Left ventricle myocardium inferior (tissue), 1 donor: ENCODE results near the gene TTL. TPM values are rescaled to one million over a fixed set of nuclear protein-coding genes. Genes with fewer than 3 reads are reported as not detected.

Source experiments
- DNase-seq: peaks from one replicate; pipeline ENCODE4 v3.0.0-alpha.2; 2020
- H3K27ac ChIP-seq: fragments of 200-600 bp; replicated peaks from 2 replicates; pipeline ENCODE4 v1.8.0; 2021
- H3K27me3 ChIP-seq: fragments of 200-600 bp; 2 replicates; pipeline ENCODE4 v1.8.0; 2021; ENCODE audit warnings: low read depth
- H3K36me3 ChIP-seq: fragments of 200-600 bp; 2 replicates; pipeline ENCODE4 v1.8.0; 2021
- H3K4me1 ChIP-seq: fragments of 200-600 bp; 2 replicates; pipeline ENCODE4 v1.8.0; 2021
- H3K4me3 ChIP-seq: fragments of 200-600 bp; 2 replicates; pipeline ENCODE4 v1.8.0; 2021; ENCODE audit warnings: mild to moderate bottlenecking, moderate library complexity
- H3K9me3 ChIP-seq: fragments of 200-600 bp; replicated peaks from 2 replicates; pipeline ENCODE4 v1.8.0; 2021
- intact Hi-C: fragments of 100-400 bp; cut with micrococcal nuclease; formaldehyde crosslinking; loops from one replicate; pipeline ENCODE4 v1.11.0; 2022
- total RNA-seq: library from RNA; stranded (reverse); fragmentation: NEBNext Ultra II Directional; extraction: Animal tissue kit (Norgen Biotek cat#: 25700); gene quantifications from one replicate; pipeline ENCODE4 v1.2.1, GENCODE V29; 2021
- TF ChIP-seq, protein P1 (sequence below): fragments of 200-600 bp; IDR thresholded peaks from 2 replicates; pipeline ENCODE4 v1.8.0; 2021; ENCODE audit warnings: antibody characterized with exemption, mild to moderate bottlenecking, borderline replicate concordance
- donor health status: DM: no; HTN: yes; CAD: no; lungs with severe emphysema.

Gene TTL
- total RNA-seq, 1 donor from 2014 or later = 47.1 TPM

DNA sequence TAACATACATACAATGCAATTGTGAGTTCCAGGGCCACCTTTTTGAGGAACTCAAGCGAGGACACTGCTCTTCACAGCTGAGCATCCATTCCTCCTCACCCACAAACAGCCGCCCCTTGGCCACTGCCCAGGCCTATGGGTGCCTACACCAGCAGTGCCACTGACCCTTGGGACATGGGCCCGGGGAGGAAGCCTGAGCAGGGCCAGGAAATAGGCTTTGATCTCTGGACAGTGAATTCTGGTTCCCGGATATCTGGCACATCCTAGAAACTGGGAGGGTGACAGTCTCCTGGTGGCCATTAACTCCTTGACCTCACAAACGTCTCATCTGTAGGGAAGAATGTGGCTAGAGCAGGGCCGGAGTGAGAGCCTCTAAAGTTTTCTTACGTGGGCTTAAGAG lies 5.5 kb upstream of the TTL start:
- H3K4me1 ChIP-seq = peaks cover 11% of the 10 kb centered on the region
- H3K9me3 ChIP-seq = no peaks in the 10 kb centered on the region
- no peak overlapping the region for H3K27ac ChIP-seq
- no peaks in the 10 kb centered on the region for H3K36me3 ChIP-seq
- H3K4me3 ChIP-seq = no peak overlapping the region
- intact Hi-C loops = no loop called here
- no peak for DNase-seq
- TF ChIP-seq, protein P1, sequence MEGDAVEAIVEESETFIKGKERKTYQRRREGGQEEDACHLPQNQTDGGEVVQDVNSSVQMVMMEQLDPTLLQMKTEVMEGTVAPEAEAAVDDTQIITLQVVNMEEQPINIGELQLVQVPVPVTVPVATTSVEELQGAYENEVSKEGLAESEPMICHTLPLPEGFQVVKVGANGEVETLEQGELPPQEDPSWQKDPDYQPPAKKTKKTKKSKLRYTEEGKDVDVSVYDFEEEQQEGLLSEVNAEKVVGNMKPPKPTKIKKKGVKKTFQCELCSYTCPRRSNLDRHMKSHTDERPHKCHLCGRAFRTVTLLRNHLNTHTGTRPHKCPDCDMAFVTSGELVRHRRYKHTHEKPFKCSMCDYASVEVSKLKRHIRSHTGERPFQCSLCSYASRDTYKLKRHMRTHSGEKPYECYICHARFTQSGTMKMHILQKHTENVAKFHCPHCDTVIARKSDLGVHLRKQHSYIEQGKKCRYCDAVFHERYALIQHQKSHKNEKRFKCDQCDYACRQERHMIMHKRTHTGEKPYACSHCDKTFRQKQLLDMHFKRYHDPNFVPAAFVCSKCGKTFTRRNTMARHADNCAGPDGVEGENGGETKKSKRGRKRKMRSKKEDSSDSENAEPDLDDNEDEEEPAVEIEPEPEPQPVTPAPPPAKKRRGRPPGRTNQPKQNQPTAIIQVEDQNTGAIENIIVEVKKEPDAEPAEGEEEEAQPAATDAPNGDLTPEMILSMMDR = no peak
- H3K27me3 ChIP-seq = no peaks in the 10 kb centered on the region

DNA sequence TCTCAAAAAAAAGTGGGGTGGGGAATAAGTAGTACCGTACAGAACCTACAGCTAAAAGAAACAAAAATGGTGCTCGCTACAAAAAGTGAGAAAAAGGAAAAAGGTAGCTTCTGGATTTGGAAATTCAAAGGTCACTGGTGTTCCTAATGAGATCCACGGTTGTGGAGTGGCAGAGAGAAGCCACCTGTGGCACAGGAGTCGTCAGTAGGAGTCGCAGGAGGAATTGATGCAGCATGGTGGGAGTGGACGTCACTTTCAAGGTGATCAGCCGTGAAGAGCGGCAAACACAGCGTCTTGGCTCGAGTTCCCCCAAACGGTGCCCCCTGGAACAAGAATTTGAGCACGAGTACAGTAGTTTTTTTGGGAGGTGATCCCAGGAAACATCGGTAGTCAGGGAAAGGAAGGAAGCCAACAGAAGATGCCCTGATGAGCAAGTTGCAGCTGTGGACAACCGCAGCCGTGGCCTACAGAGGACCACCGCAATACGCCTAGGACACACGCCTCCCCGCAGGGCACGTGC lies 1.4 kb upstream of the TTL start:
- H3K4me1 ChIP-seq = peaks cover 44% of the 10 kb centered on the region
- no peaks in the 10 kb centered on the region for H3K36me3 ChIP-seq
- DNase-seq = no peak
- TF ChIP-seq, protein P1 = no peak
- intact Hi-C loops = no loop called here
- no peaks in the 10 kb centered on the region for H3K27me3 ChIP-seq
- peak overlapping the region; percentile 88 for H3K4me3 ChIP-seq
- peak overlapping the region; percentile 94 for H3K27ac ChIP-seq
- no peaks in the 10 kb centered on the region for H3K9me3 ChIP-seq

DNA sequence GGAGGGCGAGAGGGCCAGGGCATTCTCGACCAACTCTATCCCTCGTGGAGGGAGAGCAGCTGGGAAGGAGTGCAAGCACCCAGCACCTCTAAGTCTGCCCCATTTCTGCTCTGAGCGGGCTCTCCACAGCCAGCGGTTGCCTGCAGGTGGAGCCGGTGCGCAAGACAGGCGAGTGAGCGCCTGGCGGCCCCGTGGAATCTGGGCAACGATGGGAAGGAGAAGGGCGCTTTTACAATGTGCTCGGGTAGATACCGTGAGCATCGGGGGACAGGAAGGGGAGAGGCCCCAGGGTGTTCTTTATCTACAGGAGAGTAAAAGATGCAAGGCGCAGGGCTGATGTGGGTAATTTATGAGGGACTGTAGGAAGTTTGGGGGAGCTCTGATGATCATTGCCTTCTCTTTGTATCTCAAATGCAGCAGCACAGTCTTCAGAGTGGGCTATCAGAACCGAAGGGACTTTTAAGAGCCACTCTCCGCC lies 867 bp upstream of the TTL start:
- peak overlapping the region; percentile 94 for H3K27ac ChIP-seq
- H3K4me3 ChIP-seq = peak overlapping the region; percentile 88

DNA sequence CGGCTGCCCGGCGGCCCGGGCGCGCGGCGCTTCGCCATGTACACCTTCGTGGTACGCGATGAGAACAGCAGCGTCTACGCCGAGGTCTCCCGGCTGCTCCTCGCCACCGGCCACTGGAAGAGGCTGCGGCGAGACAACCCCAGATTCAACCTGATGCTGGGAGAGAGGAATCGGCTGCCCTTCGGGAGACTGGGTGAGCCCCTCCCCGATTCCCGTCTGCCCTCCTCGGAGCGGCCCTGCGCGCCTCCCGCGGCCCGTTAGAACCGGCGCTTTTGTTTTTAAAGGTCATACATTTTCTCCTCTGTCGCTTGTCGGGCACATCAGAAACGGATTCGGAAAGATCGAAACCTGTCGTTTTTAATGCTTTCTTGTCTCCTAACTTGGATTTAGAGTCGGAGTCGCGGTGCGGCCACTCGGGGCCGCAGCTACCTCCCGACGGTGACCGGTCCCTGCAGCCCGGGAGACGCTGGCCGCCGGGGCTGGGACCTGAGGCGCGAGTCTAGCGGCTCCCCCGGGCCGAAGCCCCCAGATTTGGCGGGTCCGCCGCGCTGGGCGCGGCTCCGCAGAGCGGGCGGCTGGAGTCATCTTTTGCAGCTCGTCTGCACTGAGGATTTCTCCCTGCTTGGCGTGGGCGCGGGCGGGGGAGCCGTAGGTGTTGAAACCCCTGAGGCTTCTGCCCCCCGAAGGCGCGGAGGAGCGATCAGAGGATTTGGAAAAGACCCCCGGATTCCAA lies 519 bp downstream of the TTL start:
- Histone ChIP-seq H3K9me3 (no peaks in the 10 kb centered on the region), H3K36me3 (peaks cover 2% of the 10 kb centered on the region), H3K4me3 (peak overlapping the region; percentile 88), H3K27me3 (no peaks in the 10 kb centered on the region), H3K27ac (peak overlapping the region; percentile 94), H3K4me1 (peaks cover 47% of the 10 kb centered on the region)
- intact Hi-C loops = no loop called here
- TF ChIP-seq, protein P1 = peak; percentile 12
- peak; percentile 24 for DNase-seq

More for the DNA sequence above, 867 bp upstream of the TTL start:
- peaks cover 47% of the 10 kb centered on the region for H3K4me1 ChIP-seq
- H3K36me3 ChIP-seq = no peaks in the 10 kb centered on the region
- H3K9me3 ChIP-seq = no peaks in the 10 kb centered on the region
- H3K27me3 ChIP-seq = no peaks in the 10 kb centered on the region
- peak; percentile 80 for DNase-seq
- intact Hi-C loops = no loop called here
- TF ChIP-seq, protein P1 = peak; percentile 89

DNA sequence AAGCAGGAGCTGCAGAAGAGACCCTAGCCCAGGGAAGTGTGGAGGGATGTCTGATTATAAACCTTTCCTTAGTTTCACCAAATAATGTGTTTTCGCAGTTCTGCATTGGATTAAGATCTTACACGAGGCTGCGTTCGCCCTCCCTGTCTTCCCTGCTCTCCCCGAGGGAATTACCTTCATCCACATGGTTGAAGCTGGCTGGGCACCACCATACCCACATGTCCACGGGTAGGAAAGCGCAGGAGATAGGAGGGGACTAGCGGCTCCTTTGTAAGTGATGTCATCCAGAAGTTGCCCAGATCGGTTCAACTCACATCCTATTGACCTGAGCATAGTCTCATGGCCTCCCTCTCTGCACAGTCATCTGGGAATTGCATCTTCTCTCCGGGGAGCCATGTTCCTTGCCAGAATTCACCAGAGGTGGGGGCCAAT lies 1.1 kb downstream of the TTL start:
- H3K27me3 ChIP-seq = no peaks in the 10 kb centered on the region
- H3K4me3 ChIP-seq = peak overlapping the region; percentile 88
- H3K4me1 ChIP-seq = peaks cover 51% of the 10 kb centered on the region
- intact Hi-C loops = no loop called here
- peak overlapping the region; percentile 94 for H3K27ac ChIP-seq
- TF ChIP-seq, protein P1 = no peak
- no peak for DNase-seq
- H3K9me3 ChIP-seq = no peaks in the 10 kb centered on the region
- H3K36me3 ChIP-seq = peaks cover 3% of the 10 kb centered on the region
